SKM-1 (cell line): Measurements from ENCODE around the gene SFSWAP.
"Not testable (repeated sequence)": the region's sequence is repeated elsewhere in the genome, so short reads cannot be mapped to it uniquely, and the experiment has no call there.

ENCODE experiments used
- DNase-seq: peaks from one replicate; lab custom pipeline; 2025; ENCODE audit not compliant: unreplicated experiment; lab: John Stamatoyannopoulos, UW

SFSWAP gene

GRCh38 chr12:131701705-131702572 is 9.0 kb upstream of the SFSWAP start:
- DNase-seq, result no peak

DNA sequence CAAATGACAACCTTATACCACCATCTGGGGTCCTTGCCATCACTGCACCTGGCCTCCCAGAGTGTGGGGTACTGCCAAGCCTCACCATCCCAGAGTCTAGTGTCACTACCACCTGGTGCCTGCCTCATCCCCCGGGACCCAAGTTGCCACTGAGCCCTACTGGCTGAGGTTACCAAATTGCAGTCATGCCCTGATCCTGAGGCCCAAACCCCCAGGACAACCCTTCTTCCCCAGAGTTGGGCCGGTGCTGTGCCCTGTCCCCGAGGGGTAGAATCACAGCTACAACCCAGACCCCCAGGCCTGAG is 8.4 kb upstream of the SFSWAP start:
- DNase-seq, result no peak

DNA sequence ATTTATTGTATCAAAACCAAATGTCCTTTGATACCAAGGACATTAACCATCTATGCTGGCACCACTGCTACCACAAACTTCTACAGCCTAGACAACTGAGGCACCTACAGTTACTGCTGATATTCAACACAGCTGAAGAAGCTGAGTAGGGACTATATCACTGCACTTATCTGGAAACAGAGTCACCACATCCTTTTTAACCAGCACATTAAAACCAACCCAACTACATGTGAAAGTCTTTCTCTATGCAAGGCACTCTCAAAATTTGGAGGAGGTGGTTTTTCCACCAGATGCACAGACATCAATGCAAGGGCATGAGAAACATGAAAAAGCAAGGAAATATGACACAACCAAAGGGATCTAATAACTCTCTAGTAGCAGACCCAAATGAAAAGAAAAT is 7.7 kb upstream of the SFSWAP start:
- no peak for DNase-seq

GRCh38 chr12:131704509-131704908 is 6.4 kb upstream of the SFSWAP start:
- no peak for DNase-seq

DNA sequence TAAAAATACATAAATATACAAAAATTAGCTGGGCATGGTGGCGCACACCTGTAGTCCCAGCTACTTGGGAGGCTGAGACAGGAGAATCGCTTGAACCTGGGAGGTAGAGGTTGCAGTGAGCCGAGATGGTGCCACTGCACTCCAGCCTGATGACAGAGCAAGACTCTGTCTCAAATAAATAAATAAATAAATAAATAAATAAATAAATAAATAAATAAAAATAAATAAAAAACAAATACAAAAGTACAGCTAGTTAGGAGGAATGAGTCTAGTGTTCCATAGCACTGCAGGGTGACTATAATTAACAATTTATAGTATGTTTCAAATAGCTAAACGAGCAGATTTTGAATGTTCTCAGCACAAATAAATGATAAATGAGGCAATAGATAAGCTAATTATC is 4.2 kb upstream of the SFSWAP start:
- not testable (repeated sequence) for DNase-seq

DNA sequence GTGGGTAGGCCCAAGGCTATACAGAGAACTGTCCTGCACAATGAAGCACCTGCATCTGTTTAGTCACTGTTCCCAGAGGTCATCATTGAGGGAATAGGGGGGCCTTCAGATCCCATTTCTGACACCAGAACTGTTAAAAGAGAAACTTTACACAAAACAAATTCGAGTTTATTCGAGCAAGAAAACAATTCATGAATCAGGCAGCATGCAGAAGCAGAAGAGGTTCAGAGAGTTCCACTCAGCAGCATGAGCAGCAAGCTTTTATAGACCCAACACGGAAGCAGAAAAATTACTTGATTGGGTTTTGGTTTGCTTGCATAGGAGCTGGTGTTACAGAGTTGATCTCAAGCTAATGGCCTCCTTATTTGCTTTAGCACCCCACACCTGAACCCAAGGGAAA is 1.7 kb upstream of the SFSWAP start:
- DNase-seq, result no peak

- DNase-seq, result no peak
These were observed 788 bp downstream of the SFSWAP start for GRCh38 chr12:131711551-131712205.

DNA sequence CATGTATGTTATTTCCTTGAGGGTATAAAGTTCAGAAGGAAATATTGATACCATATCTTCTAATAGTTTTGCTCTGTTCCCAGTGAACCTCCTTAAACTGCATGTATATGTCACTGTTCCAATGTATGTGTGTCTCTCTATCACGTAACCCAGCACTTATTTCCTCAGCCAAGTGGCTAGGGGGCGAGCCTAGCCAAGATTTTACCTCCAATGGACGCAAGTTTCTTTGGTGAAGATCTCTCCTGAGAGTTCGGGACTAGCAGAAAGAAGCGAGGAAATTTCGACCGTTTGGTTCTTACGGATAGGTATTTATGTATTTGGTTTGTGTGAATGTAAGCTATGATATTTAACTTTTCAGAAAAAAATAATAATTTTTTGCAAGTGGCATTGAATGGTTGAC is 2.5 kb downstream of the SFSWAP start:
- DNase-seq, result no peak

DNA sequence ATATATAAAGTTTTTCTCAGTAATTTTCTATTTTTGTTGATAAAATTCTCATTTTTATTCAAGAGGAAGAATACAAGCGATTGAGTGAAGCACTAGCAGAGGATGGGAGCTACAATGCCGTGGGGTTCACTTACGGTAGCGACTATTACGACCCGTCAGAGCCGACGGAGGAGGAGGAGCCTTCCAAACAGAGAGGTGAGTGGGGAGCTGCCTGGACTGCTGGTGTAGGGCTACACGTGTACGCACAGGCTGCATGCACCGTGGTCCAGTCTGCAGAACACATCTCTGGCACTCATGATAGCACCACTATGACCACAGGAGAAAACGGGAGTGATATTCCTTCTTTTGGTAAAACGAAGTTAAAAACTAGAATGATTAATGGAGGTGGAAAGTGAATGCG is 3.9 kb downstream of the SFSWAP start:
- no peak for DNase-seq

DNA sequence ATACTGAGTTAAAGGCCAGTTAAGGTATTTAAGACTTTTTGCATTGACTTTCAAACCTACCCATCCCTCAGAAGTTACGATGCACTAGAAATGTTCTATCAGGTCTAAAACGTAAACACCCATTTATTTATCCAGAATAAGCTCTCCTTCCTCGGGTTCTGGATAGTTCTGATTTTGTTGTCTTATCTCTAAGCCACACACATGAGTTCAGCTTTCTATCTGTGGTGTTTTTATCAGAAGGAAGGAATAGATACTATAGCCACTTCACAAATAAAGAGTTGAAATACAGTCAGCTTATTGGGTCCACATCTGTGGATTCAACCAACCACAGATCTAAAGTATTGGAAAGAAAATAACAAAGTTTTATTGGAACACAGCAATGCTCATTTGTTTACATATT is 5.4 kb downstream of the SFSWAP start:
- no peak for DNase-seq

- DNase-seq, result no peak
These were observed 9.4 kb downstream of the SFSWAP start for GRCh38 chr12:131720241-131720640.

DNA sequence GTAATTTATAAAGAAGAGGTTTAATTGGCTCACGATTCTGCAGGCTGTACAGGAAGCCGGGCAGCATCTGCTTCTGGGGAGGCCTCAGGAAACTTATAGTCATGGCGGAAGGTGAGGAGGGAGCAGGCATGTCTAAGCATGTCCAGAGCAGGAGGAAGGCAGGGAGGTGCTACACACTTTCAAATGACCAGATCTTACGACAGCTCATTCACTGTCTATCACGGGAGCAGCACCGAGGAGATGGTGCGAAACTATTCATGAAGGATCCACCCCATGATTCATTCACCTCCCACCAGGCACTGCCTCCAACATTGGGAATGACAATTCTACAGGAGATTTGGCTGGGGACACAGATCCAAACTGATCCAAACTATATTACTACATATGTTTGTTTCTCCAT is 10.0 kb downstream of the SFSWAP start:
- no peak for DNase-seq

DNA sequence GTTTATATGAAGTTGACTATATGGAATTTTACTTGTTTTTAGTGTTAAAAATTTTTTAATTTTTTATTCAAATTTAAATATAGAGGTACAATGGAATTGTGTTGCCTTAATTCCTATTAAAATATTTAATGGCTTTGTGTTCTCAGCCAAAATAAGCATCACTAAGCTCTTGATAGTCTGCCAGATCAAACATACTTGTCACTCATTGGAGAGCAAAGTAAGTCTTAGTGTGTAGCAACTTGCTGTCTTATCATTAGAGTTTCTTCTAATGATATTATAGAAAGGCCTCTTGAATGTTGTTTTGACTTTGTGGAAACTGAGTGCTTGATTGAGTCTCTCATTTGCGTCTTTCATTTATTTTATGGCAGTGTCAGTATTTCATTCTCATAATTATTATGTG is 10.7 kb downstream of the SFSWAP start:
- DNase-seq, result no peak

- no peak for DNase-seq
These were observed 12.6 kb downstream of the SFSWAP start for GRCh38 chr12:131723532-131723931.

GRCh38 chr12:131724534-131724933 is 13.6 kb downstream of the SFSWAP start:
- DNase-seq, result no peak

DNA sequence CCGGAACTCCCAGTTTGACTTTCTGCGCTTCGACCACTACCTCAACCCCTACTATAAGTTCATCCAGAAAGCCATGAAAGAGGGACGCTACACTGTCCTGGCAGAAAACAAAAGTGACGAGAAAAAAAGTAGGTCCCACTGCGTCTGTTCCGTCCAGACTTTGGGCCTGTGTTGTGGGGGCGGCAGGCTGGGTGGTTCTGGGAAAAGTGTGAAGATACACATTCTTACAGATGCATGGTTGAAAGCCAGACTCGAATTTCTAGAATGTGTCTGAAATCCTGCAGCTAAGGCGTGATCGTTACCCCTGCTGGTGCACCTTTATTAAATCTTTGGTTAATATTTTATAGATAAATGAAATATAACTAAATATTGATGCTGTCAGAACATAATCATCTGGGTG is 14.6 kb downstream of the SFSWAP start:
- DNase-seq, result no peak

- no peak for DNase-seq
These were observed 17.8 kb downstream of the SFSWAP start for GRCh38 chr12:131728720-131729119.

DNA sequence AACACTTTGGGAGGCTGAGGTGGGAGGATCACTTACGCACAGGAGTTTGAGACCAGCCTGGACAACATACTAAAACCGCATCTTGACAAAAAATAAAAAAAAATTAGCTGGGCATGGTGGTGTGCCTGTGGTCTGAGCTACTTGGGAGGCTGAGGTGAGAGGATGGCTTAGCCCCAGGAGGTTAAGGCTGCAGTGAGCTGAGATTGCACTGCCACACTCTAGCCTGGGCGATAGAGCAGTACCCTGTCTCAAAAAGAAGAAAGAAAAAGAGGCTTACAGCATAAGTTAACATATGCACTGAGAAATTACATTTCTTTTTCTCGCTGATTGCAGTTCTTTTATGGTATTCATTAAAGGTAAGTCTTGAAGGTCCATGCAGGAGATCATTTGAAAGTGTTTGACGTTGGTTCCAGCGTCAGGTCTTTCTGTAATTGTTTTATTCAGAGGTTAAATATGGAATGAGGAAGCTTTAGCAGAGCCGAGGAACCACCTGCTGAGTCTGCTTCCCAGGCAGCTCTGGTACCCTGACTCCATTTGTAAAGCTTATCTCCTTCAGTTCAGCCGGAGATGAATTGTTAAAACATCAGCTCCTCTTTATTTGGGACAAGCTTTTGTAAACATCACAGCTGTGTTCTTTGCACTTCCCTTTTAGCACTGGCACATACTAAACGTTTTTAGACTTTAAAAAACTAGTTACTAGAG is 18.5 kb downstream of the SFSWAP start:
- DNase-seq, result no peak

DNA sequence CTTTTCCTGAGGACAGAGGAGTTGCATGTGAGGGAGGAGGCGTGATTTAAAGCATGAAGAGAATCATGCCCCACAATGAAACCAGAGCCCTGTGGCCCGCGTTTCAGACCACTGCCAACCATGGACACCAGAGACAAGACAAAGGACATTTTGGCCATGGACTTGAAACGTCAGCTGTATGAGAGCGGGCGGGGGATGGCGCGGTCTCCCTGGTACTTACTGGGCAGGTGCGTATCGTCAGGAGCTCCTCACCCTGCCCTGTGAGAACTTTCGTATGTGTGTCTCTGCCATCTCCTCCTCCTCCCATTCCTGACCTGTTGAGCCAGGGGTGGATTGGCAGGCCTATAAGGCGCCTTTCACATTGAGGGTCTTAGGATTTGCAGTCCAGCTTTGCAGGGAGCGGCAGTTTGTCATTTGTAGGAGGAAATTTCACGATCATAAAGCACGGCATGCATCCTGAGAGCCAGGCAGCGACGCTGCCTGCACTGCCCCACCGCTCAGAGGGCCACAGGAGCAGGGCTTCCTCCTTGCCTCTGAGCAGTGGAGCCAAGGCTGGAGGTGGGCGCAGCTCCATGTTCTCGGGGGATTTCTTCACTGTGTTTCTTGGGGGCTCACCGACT is 22.2 kb downstream of the SFSWAP start:
- no peak for DNase-seq

- no peak for DNase-seq
These were observed 23.0 kb downstream of the SFSWAP start for GRCh38 chr12:131733874-131734273.

GRCh38 chr12:131734336-131735152 is 23.7 kb downstream of the SFSWAP start:
- DNase-seq, result no peak
